ENCODE results near the gene SPATC1L.
A peak's percentile ranks its signal among the peaks of the same experiment; 100 is the strongest.

SPATC1L gene

DNA sequence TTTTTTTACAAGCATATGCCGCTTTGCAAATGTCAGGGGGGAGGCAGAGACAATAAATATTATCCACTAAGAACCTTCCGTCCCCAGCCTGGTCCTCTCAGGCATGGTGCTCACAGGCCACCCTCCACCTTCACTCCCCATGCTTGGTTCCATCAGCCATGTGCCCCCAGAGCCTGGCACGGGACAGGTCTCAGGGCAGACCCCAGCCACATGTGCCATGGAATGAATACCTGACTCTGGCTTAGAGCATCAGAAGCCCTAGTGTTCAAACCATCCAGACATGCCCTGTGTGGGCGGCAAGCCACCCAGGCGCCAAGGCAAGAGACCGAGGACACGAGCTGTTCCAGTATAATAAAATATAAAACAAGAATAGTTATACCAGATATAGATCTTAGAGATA, 39.0 kb upstream of the SPATC1L start:
- Histone ChIP-seq H3K27me3 (no peaks in the 10 kb centered on the region), H3K4me2 (no peak overlapping the region), H3K27ac (no peak overlapping the region), H3K4me3 (no peak overlapping the region), H3K9ac (peak overlapping the region in 1 of 11 experiments; percentile 34; a peak in 1 of 22 replicates), H4K20me1 (peaks cover 24 to 81% (median 61%) of the 10 kb centered on the region in 11 experiments; a peak in 18 of 22 replicates), H3K36me3 (peaks cover 0 to 53% (median 39%) of the 10 kb centered on the region in 11 experiments; a peak in 18 of 22 replicates), H3K4me1 (peaks cover 25 to 37% (median 33%) of the 10 kb centered on the region in 10 experiments), H3K9me3 (replicated peaks in 1 of 11) (no peaks in the 10 kb centered on the region)
- no peak for TF ChIP-seq Cebpa-rat (IDR thresholded peaks at IDR 0.05)

DNA sequence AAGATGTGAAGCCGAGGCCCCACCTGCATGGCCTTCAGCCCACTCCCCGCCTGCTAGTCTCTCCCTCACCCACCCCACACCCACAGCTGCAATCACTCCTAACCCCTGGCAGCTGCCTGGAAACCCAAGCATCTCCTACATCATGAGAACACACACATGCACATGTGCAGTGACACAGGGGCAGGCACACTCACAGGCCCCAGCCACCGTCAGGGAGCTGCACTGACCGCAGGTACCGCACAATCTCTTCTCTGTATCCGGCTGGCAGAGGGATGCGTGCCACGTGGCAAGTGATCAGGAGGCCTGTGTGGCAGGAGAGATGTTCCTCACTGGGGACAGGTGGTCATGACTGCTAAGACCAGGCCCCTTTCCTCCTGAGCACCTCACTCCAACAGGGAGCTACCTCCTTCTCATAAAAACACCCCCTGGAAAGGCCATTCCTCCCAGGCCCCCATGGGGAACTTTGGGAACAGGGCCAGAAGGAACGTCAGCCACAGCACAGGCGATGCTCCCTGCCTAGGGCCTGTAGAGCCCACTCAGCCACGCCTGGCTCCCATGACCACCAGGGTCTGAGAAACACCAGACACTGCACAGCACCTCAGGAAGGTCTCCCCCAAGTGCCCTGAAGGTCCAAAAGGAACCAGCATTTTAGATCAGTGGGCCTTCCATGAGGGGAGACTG, 38.3 kb upstream of the SPATC1L start:
- Histone ChIP-seq H3K4me1 (peaks cover 24 to 33% (median 30%) of the 10 kb centered on the region in 10 experiments), H3K27me3 (no peaks in the 10 kb centered on the region), H3K4me2 (no peak overlapping the region), H3K27ac (no peak overlapping the region), H3K9ac (peak overlapping the region in 2 of 11 experiments; percentile 24 to 34; a peak in 2 of 22 replicates), H3K9me3 (replicated peaks in 1 of 11) (no peaks in the 10 kb centered on the region), H4K20me1 (peaks cover 21 to 85% (median 61%) of the 10 kb centered on the region in 11 experiments; a peak in 18 of 22 replicates), H3K4me3 (no peak overlapping the region), H3K36me3 (peaks cover 0 to 56% (median 39%) of the 10 kb centered on the region in 11 experiments; a peak in 18 of 22 replicates)
- no peak for TF ChIP-seq Cebpa-rat (IDR thresholded peaks at IDR 0.05)

DNA sequence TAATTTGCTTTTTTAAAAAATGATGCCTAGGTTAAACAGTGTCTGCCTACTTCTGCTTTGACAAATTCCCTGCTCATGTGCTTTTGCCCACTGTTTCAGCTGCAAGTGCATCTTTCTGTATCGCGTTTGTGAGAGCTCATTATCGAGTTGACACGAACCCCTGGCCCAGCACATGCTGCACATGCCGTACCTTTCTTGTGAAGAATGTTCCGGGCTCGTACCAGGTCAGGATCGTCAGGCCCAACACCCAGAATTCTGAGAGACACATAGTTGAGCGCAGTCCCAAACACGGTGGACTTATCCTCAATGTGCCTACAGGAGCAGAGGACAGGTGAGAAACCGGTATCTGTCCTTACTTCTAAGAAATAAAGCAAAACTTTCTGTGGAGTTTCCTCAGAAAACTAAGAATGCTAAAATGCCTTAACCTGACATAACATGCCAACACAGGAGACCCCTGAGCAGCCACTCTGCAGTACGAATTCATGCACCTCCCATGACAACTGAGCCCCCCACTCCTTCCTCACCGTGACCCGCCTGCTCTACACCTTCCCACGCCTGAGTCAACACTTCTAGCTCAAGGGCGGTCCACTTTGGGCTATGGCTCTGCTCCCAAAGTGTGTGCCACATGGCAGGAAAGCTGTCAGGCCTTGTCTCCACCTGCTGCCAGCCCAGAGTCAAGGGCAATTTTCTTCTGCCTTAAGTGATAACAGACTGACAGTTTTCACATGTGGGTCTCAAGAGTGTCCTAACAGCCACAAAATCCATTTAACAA, 37.6 kb upstream of the SPATC1L start:
- Histone ChIP-seq H3K4me1 (peaks cover 17 to 33% (median 28%) of the 10 kb centered on the region in 10 experiments), H4K20me1 (peaks cover 14 to 91% (median 58%) of the 10 kb centered on the region in 11 experiments; a peak in 18 of 22 replicates), H3K9me3 (replicated peaks in 1 of 11) (no peaks in the 10 kb centered on the region), H3K9ac (peak overlapping the region in 1 of 11 experiments; percentile 24; a peak in 1 of 22 replicates), H3K4me2 (no peak overlapping the region), H3K27ac (no peak overlapping the region), H3K4me3 (no peak overlapping the region), H3K36me3 (peaks cover 0 to 63% (median 39%) of the 10 kb centered on the region in 11 experiments; a peak in 18 of 22 replicates), H3K27me3 (no peaks in the 10 kb centered on the region)
- TF ChIP-seq Cebpa-rat (IDR thresholded peaks at IDR 0.05), result no peak

DNA sequence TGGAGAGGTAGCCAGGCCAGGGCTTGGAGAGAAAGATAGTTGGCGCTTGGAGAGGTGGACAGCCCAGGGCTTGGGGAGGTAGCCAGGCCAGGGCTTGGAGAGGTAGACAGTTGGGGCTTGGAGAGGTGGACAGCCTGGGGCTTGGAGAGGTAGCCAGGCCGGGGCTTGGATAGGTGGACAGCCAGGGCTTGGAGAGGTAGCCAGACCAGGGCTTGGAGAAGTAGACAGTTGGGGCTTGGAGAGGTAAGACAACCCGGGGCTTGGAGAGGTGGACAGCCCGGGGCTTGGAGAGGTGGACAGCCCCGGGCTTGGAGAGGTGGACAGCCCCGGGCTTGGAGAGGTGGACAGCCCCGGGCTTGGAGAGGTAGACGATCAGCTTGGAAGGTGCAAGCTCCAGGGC, 36.6 kb upstream of the SPATC1L start:
- Histone ChIP-seq H4K20me1 (peaks cover 5 to 93% (median 56%) of the 10 kb centered on the region in 11 experiments; a peak in 16 of 22 replicates), H3K4me1 (peaks cover 7 to 29% (median 23%) of the 10 kb centered on the region in 10 experiments; a peak in 19 of 20 replicates), H3K9me3 (replicated peaks in 1 of 11) (no peaks in the 10 kb centered on the region), H3K27me3 (no peaks in the 10 kb centered on the region), H3K36me3 (peaks cover 0 to 73% (median 45%) of the 10 kb centered on the region in 11 experiments; a peak in 18 of 22 replicates), H3K27ac (no peak overlapping the region), H3K4me3 (no peak overlapping the region), H3K4me2 (no peak overlapping the region), H3K9ac (no peak overlapping the region)
- TF ChIP-seq Cebpa-rat (IDR thresholded peaks at IDR 0.05), result no peak

DNA sequence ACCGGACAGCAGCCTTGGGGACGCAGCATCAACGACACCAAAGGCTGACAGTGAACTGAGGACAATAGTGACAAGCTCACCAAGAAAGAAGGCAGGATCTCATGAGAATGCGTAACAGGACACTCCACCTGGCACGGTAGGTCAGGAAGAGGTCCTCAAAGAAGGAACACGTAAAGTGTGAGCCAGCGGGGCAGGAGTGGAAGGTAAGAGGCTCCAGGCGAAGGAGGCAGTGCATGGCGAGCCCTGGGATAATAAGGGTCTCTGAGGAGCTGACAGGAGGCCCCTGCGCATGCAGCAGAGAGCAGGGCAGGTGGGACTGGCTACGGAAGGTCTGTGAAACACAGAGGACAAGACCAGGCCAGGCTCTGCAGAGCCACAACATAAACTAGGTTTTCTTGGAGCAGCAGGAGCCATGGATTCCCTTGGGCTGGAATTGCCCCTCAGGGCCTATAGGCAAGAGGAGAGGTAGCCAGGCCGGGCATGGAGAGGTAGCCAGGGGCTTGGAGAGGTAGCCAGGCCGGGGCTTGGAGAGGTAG, 36.1 kb upstream of the SPATC1L start:
- no peak overlapping the region for H3K9ac ChIP-seq
- peaks cover 5 to 93% (median 59%) of the 10 kb centered on the region in 11 experiments; a peak in 16 of 22 replicates for H4K20me1 ChIP-seq
- no peaks in the 10 kb centered on the region for H3K27me3 ChIP-seq
- no peaks in the 10 kb centered on the region for H3K9me3 ChIP-seq (replicated peaks in 1 of 11)
- H3K4me2 ChIP-seq, result no peak overlapping the region
- H3K4me1 ChIP-seq, result peaks cover 2 to 33% (median 23%) of the 10 kb centered on the region in 10 experiments; a peak in 16 of 20 replicates
- H3K27ac ChIP-seq, result no peak overlapping the region
- TF ChIP-seq Cebpa-rat (IDR thresholded peaks at IDR 0.05), result no peak
- H3K36me3 ChIP-seq, result peaks cover 0 to 78% (median 49%) of the 10 kb centered on the region in 11 experiments; a peak in 18 of 22 replicates
- H3K4me3 ChIP-seq, result no peak overlapping the region

DNA sequence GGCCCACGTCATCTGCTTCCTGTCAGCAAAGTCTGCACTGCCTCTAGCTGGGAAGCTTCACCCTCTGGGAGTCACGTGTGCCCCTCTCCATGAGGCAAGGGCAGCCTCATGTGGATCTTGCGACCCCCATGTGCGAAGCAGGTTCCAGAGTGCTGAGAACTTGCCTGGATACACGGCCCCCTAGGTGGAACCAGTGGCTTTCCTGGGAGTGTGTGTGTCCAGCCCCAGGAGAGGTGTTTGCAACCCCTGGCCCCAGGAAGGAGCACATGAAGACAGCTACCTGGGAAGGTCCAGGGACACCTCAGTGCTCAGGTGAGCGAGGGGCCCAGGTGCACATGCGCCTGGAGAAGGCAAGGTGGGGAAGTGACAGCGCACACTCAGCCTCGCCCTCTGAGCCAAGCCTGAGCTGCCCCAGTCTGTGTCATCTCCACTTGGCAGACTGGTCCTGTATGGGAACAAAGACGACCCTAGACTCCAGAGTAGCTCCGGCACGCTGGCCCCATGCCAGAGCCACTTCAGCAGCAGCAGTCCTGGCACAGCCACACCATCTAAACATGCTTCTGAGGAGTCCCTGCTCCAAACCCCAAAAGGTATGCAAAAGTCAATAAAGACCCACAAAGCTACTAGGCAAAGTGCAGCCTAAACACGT, 35.5 kb upstream of the SPATC1L start:
- Histone ChIP-seq H3K9me3 (replicated peaks in 1 of 11) (no peaks in the 10 kb centered on the region), H4K20me1 (peaks cover 5 to 91% (median 61%) of the 10 kb centered on the region in 11 experiments; a peak in 16 of 22 replicates), H3K36me3 (peaks cover 0 to 82% (median 49%) of the 10 kb centered on the region in 11 experiments; a peak in 18 of 22 replicates), H3K4me3 (no peak overlapping the region), H3K4me1 (peaks cover 0 to 33% (median 23%) of the 10 kb centered on the region in 10 experiments; a peak in 14 of 20 replicates), H3K27me3 (no peaks in the 10 kb centered on the region), H3K4me2 (peak overlapping the region in 6 of 11 experiments; percentile 12 to 38 (median 14); a peak in 8 of 22 replicates), H3K27ac (no peak overlapping the region), H3K9ac (peak overlapping the region in 1 of 11 experiments; percentile 26; a peak in 1 of 22 replicates)
- TF ChIP-seq Cebpa-rat (IDR thresholded peaks at IDR 0.05), result no peak

DNA sequence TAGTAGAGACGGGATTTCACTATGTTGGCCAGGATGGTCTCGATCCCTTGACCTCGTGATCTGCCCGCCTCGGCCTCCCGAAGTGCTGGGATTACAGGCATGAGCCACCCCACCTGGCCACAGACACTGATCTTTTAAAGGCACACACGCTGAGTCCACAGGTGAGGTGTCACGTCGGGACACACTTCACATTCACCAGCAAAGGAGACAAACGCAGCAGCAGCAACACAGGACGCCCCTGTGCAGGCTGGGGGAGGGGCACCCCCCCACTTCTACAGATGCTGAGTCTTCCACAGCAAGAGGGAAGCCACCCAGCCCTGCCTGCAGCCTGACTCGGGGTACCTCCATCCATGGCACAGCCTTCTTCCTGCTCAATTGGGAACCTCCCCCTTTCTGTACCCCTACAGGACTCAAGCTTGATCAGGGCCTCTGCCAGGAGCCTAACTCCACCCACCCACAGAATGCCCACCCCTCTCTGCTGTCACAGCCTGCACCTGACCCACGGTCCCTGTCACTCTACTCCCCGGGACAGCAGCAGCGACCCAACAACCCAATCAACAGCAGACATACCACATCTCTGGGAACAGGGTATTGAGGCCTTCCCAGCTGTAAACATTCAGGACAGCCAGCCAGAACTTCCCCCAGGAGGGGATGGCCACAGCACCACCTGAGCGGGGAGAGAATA, 34.8 kb upstream of the SPATC1L start:
- Histone ChIP-seq H3K27ac (no peak overlapping the region), H3K27me3 (no peaks in the 10 kb centered on the region), H3K4me3 (no peak overlapping the region), H3K9ac (peak overlapping the region in 1 of 11 experiments; percentile 26; a peak in 1 of 22 replicates), H3K36me3 (peaks cover 0 to 89% (median 51%) of the 10 kb centered on the region in 11 experiments; a peak in 18 of 22 replicates), H3K9me3 (replicated peaks in 1 of 11) (no peaks in the 10 kb centered on the region), H3K4me1 (peaks cover 0 to 37% (median 23%) of the 10 kb centered on the region in 10 experiments; a peak in 14 of 20 replicates), H4K20me1 (peaks cover 5 to 91% (median 59%) of the 10 kb centered on the region in 11 experiments; a peak in 16 of 22 replicates), H3K4me2 (peak overlapping the region in 6 of 11 experiments; percentile 12 to 38 (median 14); a peak in 7 of 22 replicates)
- no peak for TF ChIP-seq Cebpa-rat (IDR thresholded peaks at IDR 0.05)
